GM21360 (cell line): ENCODE data around the gene PLXNA2.

Experiments
- ATAC-seq: cut with Tn5 transposase; IDR thresholded peaks from one replicate; pipeline ENCODE4 v1.9.1; 2021; ENCODE audit warnings: mild to moderate bottlenecking, moderate library complexity; ENCODE audit not compliant: unreplicated experiment

The PLXNA2 gene

DNA sequence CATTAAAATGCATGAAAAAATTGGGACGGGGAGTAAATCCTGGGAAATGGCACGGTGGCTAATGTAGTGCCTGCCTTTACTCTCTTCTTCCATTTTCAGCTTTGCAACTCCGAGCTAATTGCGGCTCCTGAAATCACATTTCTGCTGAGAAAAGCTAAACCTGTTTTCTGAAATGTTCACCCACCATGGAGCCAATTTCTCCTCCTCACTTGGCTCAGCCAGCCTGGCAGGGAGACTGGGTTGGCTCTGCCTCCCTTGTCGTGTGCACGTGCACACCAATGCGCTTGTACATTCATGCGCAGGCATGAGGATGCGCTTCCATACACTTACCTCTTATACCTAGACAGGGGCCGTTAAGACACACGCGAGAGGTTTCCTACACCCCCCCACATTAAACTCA, 165.4 kb downstream of the PLXNA2 start:
- ATAC-seq = no peak

GRCh38 chr1:208077232-208078075, 166.7 kb downstream of the PLXNA2 start:
- ATAC-seq = no peak

DNA sequence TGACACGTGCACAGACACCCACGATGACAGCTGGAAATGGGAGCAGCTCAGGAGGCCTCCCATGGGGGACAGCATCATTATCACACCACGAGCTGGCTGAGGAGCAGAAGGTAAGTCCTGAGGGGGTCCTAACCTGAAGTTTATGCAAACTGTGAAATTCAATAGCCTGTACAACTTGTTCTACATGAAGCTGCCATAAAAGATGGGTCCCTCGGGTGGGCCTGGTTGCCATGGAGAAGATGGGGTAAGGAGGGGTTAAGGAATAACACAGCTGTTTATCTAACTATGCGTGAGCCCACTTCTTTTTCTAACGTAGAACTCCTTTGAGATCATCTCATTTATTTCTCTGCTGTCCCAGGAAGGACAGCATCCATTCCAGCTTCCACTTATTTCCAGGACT, 169.8 kb downstream of the PLXNA2 start:
- ATAC-seq = no peak

- ATAC-seq = no peak
Measured at GRCh38 chr1:208071435-208072031, 172.7 kb downstream of the PLXNA2 start.

- ATAC-seq = no peak
Measured at GRCh38 chr1:208069908-208070307, 174.3 kb downstream of the PLXNA2 start.

DNA sequence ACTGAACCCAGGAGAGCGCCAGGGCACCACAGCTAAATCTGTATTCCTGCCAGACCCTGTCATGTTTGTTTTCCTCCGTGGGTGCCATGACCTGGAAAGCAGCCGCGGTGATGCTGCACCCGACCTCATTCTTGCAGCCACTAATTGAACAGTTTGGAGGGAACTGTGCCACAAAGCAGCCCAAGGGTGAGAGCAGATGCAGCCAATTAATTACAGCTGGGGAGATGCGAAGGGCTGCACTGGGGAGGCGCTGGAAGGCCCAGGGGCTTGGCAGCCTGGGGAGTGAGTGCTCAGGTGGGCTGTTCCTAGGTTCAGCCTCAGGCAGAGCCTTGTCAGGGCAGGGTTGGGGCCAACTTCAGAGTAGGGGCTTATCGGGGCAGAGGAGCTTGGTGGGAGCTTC, 174.9 kb downstream of the PLXNA2 start:
- ATAC-seq = no peak

DNA sequence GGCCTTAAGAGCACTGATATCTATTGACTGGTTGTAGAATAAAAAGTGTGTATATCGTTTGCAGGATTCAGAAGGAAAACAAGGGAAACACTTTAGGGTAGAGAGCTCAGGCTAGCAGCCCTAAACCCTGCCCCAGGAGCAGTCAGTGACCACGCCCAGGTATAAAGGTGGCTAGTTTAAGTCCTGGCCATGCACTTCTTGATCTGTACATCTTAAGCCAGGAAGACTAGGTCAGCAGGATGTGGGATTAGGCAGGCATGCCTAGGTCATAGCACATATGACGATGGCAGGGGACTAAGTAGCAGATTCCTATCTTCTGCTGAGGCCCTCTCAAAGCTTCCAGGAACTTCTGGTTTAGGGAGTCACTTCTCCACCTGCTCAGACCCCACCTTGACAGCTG, 175.3 kb downstream of the PLXNA2 start:
- no peak for ATAC-seq

GRCh38 chr1:208068407-208068806, 175.8 kb downstream of the PLXNA2 start:
- no peak for ATAC-seq

GRCh38 chr1:208066583-208066982, 177.6 kb downstream of the PLXNA2 start:
- no peak for ATAC-seq

GRCh38 chr1:208065862-208066261, 178.3 kb downstream of the PLXNA2 start:
- no peak for ATAC-seq

GRCh38 chr1:208061632-208062031, 182.6 kb downstream of the PLXNA2 start:
- ATAC-seq = no peak

DNA sequence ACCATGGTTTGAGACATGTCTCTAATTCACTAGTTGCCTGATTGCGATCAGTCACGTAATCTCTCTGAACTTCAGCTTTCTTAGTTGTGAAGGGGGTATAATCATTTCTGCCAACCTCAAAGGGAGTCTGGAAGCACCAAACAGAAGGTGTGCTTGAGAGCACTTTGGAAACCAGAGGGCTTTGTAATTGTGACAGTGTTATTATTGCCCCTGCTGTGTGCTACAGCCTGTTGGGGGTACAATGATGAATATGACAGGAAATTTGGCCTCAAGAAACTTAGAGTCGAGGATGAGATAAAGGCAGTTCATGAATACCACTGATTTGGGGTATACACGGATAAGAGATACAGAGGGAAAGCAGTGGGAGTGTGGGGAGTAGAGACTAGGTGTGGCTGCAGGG, 183.1 kb downstream of the PLXNA2 start:
- ATAC-seq = no peak

DNA sequence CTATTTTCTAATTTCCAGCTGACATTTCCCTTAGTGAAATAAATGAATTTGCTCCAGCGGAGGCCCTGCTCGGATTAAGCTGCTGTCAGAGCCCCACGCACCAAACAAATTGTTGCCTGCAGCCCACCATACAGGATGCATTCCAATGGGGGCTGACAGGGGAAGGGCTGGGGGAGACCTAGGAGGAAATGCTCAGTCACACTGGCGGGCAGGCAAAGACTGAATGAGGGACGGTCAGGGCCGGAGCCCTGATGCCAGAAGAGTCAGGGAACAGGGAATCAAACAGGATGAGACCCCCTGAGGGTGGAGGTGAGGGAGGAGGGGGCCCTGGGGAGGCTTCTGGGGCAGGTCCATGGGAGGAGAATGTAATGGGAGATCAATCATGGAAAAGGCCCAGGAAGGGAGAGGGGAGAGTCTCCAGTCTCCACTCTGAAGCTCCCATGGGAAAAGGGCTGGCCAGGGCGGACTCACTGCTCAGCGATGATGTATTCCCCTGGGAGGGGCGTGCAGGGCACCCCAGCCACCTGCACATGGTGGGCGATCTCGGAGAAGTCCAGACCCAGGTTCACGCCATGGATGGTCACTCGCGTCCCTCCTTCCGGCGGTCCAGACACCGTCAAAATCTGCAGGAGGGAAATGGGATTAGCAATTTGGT, 183.8 kb downstream of the PLXNA2 start:
- no peak for ATAC-seq

- no peak for ATAC-seq
Measured at GRCh38 chr1:208059409-208060001, 184.7 kb downstream of the PLXNA2 start.

- ATAC-seq = no peak
Measured at GRCh38 chr1:208058756-208059155, 185.4 kb downstream of the PLXNA2 start.

DNA sequence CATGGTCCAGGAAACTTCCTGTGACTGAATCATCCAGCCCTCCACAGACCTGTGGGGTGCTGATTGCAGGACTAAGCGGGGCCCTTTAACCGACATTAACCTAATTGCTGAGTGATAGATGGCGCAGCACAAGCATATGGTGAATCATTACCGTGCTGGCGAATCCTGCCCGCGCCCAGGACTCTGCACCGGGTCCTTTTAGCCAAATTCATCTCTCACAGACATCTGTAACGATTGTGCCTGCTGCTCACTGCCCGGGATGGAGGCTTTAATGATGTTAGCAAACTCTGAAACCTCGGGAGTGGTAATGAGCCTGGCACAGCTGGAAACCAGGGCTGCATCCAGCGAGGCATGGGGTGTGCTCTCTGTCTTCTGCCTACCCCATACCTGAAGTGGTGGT, 185.9 kb downstream of the PLXNA2 start:
- no peak for ATAC-seq

DNA sequence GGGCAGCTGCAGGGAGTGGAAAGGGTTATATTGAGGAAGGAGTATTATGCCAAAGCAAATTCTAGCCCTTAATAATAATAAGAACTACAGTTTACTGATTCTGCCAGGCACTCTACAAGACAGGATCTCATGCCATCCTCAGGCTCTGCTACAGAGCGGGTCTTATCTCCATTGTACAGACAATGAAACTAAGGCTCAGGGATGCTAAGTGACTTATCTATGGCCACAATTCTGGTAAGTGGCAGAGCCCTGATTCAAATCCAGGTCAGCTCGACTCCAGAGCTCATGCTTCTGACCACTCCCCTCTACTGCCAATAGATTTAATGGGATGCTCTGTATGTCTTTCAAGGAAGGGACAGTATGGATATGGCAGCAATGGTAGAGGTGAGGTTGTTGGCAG, 187.1 kb downstream of the PLXNA2 start:
- no peak for ATAC-seq

- no peak for ATAC-seq
Measured at GRCh38 chr1:208055535-208055934, 188.6 kb downstream of the PLXNA2 start.

GRCh38 chr1:208054911-208055379, 189.2 kb downstream of the PLXNA2 start:
- ATAC-seq = no peak

DNA sequence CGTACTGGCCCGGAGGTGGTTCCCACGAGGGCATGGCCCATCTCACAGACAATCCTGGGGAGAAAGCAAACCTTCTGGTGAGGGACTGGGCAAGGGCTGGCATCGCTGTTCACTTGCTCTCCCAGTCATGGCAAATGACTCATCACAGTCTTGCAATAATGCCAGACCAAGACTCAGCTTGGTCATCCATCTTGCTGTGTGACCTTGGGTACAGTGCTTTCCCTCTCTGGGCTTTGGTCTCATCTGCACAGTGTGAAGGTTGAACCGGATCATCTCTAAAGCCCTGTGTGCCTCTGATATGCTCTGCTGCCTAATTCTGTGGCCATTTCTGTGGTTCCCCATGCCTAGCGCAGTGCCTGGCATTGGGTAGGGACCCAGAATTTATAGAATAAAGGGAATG, 189.7 kb downstream of the PLXNA2 start:
- ATAC-seq = no peak

DNA sequence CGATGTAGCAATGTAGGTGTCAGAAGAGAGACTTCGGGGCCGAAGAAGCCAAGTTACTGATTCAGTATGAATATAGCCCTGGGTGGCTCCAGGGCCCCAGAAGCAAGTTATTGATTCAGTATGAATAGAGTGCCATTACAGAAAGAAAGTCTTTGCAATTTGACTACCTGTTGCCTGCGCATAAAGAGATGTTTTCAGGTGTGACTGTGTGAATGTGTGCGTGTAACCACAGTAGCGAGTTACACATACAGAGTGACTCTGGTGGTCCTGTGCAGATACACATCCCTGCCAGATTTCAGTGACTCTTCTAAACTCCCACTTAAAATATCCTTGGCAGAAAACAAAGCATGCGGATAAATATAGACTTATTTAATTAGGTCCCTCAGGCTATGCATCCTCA, 190.5 kb downstream of the PLXNA2 start:
- no peak for ATAC-seq
